Heart left ventricle (tissue), 16 donors: Measurements from ENCODE around the gene BMERB1. TPM values are rescaled to one million over a fixed set of nuclear protein-coding genes. Genes with fewer than 3 reads are reported as not detected.
"Not testable (repeated sequence)": the region's sequence is repeated elsewhere in the genome, so short reads cannot be mapped to it uniquely, and the experiment has no call there.

Source experiments
- ATAC-seq, 4 donors: fragments of 200-7000 bp; cut with Tn5 transposase; one replicate each; pipeline ENCODE4 v1.9.1; 2020 to 2022; ENCODE audit warnings: moderate library complexity in 4 of 4, mild to moderate bottlenecking in 3 of 4, moderate number of reproducible peaks in 1 of 4
- DNase-seq, 5 donors: peaks; one replicate each; pipeline ENCODE4 v3.0.0-alpha.2; 2020
- H3K27ac ChIP-seq, 12 donors: fragments of 200-600 bp; sonication (generic) in 4 of 12; one replicate each; pipeline versions ENCODE4 v1.5.0 to v1.8.0; 2016 to 2022; ENCODE audit warnings: mild to moderate bottlenecking in 2 of 12
- H3K27me3 ChIP-seq, 9 donors: fragments of 200-600 bp; sonication (generic) in 2 of 9; one replicate each; pipeline versions ENCODE4 v1.5.1 to v1.8.0; 2016 to 2022; ENCODE audit warnings: mild to moderate bottlenecking in 3 of 9
- H3K36me3 ChIP-seq, 9 donors: fragments of 200-600 bp; sonication (generic) in 2 of 9; one replicate each; pipeline versions ENCODE4 v1.5.0 to v1.8.0; 2018 to 2022; ENCODE audit warnings: mild to moderate bottlenecking in 2 of 9
- H3K4me1 ChIP-seq, 12 donors: fragments of 200-600 bp; sonication (generic) in 4 of 12; one replicate each; pipeline versions ENCODE4 v1.5.0 to v1.8.0; 2016 to 2022; ENCODE audit warnings: mild to moderate bottlenecking in 3 of 12
- H3K4me3 ChIP-seq, 12 donors: fragments of 200-600 bp; sonication (generic) in 4 of 12; one replicate each; pipeline versions ENCODE4 v1.5.0 to v1.8.0; 2017 to 2022; ENCODE audit warnings: mild to moderate bottlenecking in 9 of 12, moderate library complexity in 4 of 12
- H3K9me3 ChIP-seq, 12 donors: fragments of 200-600 bp; sonication (generic) in 4 of 12; one replicate each; pipeline versions ENCODE4 v1.5.0 to v1.8.0; 2016 to 2022; ENCODE audit warnings: mild to moderate bottlenecking in 1 of 12
- POLR2A ChIP-seq, 2 donors: fragments of 450-650 bp; IDR thresholded peaks; one replicate each; pipeline ENCODE4 v1.6.1; 2017; ENCODE audit warnings: antibody characterized with exemption in 2 of 2, mild to moderate bottlenecking in 2 of 2, moderate library complexity in 2 of 2
- WGBS, 4 donors: extraction: QIAGEN DNeasy Blood & Tissue Kit in 2 of 4; methylation state at CpG; one replicate each; pipeline versions ENCODE4 v1.1.5 to v1.1.7; 2013 to 2018; 5-methylcytosine and 5-hydroxymethylcytosine counted together
- intact Hi-C, 10 donors: fragments of 100-400 bp; cut with DNase I; formaldehyde crosslinking; loops; one replicate each; pipeline versions ENCODE4 v1.11.1 to v1.14.2; 2022
- polyA plus RNA-seq, 2 donors: library from polyadenylated mRNA; stranded (reverse); fragments of 200-250 nt; gene quantifications; one replicate each; pipeline ENCODE4 v1.2.3, GENCODE V29; 2013
- total RNA-seq, 9 donors: library from RNA; depleted of rRNA in 2 of 9; stranded (reverse); fragments of >200 nt in 2 of 9; fragmentation: NEBNext Ultra II Directional in 3 of 9; extraction: Animal tissue kit (Norgen Biotek cat#: 25700) in 3 of 9; gene quantifications; one replicate each; pipeline versions ENCODE4 v1.1.0 to v1.2.4, GENCODE V29; 2016 to 2023
- TF ChIP-seq, protein P1 (sequence below), 12 donors: fragments of 200-600 bp; sonication (generic) in 4 of 12; IDR thresholded peaks; one replicate each; pipeline versions ENCODE4 v1.5.0 to v1.8.0; 2018 to 2022; ENCODE audit warnings: antibody characterized with exemption in 12 of 12, mild to moderate bottlenecking in 5 of 12
- donor health status: ischemic (EF 13 %, LVEDD 7.1; RV severe dilation, severe dysfunction).
- donor health status: healthy with polysubstance abuse.
- donor health status: DM: no; HTN: yes; CAD: no.
- donor health status: DM: no; HTN: no; CAD: no.
- donor health status: ischemic (EF 25% LVEDD 6.9; RV normal size, moderate dysfunction).
- donor health status: ischemic (EF 25% LVEDD 5.7; RV mildly dilated, moderate dysfunction).
- donor health status: healthy.
- donor health status: DM: yes; HTN: yes; CAD: no.
- donor health status: ischemic (EF 35%, LVEDD 5.7; RV mildly dilated, moderate dysfunction).
- donor health status: nonischemic (EF 11% LVEDD 7.7; RV severe dilation, severe dysfunction).
- donor health status: DM: yes; HTN: yes; CAD: no.
- donor health status: PGD.
- donor health status: ischemic (EF 29% LVEDD 5.4; RV normal size, mild dysfunction).
- donor health status: nonischemic (EF 23%, LVEDD 6.1; RV moderate dilation, normal function).

The BMERB1 gene
- total and polyA plus RNA-seq, 11 donors: 20.8 to 105 (median 70.5) TPM

GRCh38 chr16:15571557-15571956, 137.2 kb downstream of the BMERB1 start:
- H3K27ac ChIP-seq: no peak overlapping the region
- WGBS, 4 donors: 79 to 89% (median 81%) methylated on average over 6 of the region's 6 CpGs

DNA sequence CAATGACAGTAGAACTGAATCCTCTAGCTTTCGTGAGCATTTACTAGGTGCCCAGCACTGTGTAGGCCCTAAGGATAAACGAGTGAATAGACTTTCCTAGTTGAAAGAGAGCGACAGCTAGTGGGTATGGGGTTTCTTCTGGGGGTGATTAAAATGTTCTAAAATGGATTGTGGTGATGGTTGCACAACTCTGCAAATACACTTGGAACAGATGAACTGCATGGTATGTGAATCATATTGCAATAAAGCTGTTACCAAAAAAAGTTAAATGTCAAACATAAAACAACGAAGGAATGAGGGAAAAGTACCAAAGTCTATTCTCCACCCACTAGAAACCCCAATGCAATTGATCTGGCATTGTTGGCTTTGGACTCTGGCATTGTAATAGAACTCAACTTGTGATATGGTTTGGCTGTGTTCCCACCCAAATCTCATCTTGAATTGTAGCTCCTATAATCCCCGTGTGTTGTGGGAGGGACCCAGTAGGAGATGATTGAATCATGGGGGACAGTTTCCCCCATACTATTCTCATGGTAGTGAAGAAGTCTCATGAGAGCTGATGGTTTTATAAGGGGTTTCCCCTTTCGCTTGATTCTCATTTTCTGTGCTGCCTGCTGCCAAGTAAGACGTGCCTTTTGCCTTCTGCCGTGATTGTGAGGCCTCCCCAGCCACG, 138.1 kb downstream of the BMERB1 start:
- ATAC-seq (no peak), DNase-seq (no peak)
- Histone ChIP-seq H3K27me3 (no peaks in the 10 kb centered on the region), H3K4me3 (no peak overlapping the region), H3K9me3 (no peaks in the 10 kb centered on the region), H3K36me3 (peaks cover 0 to 18% (median 0%) of the 10 kb centered on the region in 9 donors), H3K27ac (no peak overlapping the region), H3K4me1 (peaks cover 0 to 28% (median 0%) of the 10 kb centered on the region in 12 donors)
- intact Hi-C loops: no loop called here
- TF ChIP-seq POLR2A (IDR thresholded peaks at IDR 0.05): no peak
- TF ChIP-seq, protein P1, sequence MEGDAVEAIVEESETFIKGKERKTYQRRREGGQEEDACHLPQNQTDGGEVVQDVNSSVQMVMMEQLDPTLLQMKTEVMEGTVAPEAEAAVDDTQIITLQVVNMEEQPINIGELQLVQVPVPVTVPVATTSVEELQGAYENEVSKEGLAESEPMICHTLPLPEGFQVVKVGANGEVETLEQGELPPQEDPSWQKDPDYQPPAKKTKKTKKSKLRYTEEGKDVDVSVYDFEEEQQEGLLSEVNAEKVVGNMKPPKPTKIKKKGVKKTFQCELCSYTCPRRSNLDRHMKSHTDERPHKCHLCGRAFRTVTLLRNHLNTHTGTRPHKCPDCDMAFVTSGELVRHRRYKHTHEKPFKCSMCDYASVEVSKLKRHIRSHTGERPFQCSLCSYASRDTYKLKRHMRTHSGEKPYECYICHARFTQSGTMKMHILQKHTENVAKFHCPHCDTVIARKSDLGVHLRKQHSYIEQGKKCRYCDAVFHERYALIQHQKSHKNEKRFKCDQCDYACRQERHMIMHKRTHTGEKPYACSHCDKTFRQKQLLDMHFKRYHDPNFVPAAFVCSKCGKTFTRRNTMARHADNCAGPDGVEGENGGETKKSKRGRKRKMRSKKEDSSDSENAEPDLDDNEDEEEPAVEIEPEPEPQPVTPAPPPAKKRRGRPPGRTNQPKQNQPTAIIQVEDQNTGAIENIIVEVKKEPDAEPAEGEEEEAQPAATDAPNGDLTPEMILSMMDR (IDR thresholded peaks at IDR 0.05): no peak
- 69 to 77% (median 74%) methylated on average over 9 of the region's 9 CpGs for WGBS, 4 donors

More at GRCh38 chr16:15571557-15571956, 137.2 kb downstream of the BMERB1 start:
- ATAC-seq (no peak), DNase-seq (no peak)
- Histone ChIP-seq H3K9me3 (no peaks in the 10 kb centered on the region), H3K4me3 (no peak overlapping the region), H3K4me1 (peaks cover 0 to 28% (median 0%) of the 10 kb centered on the region in 12 donors), H3K27me3 (no peaks in the 10 kb centered on the region), H3K36me3 (peaks cover 0 to 18% (median 0%) of the 10 kb centered on the region in 9 donors)
- intact Hi-C loops: no loop called here
- TF ChIP-seq, protein P1 (IDR thresholded peaks at IDR 0.05): no peak
- no peak for TF ChIP-seq POLR2A (IDR thresholded peaks at IDR 0.05)

GRCh38 chr16:15573274-15573895, 139.0 kb downstream of the BMERB1 start:
- Histone ChIP-seq H3K9me3 (no peaks in the 10 kb centered on the region), H3K27me3 (no peaks in the 10 kb centered on the region), H3K4me1 (peaks cover 0 to 28% (median 0%) of the 10 kb centered on the region in 12 donors), H3K4me3 (no peak overlapping the region), H3K27ac (no peak overlapping the region), H3K36me3 (peaks cover 0 to 13% (median 0%) of the 10 kb centered on the region in 9 donors)
- TF ChIP-seq, protein P1 (IDR thresholded peaks at IDR 0.05): no peak
- no peak for TF ChIP-seq POLR2A (IDR thresholded peaks at IDR 0.05)
- intact Hi-C loops: no loop called here
- DNase-seq (no peak), ATAC-seq (no peak)
- WGBS, 4 donors: 83 to 94% (median 90%) methylated on average over 7 of the region's 7 CpGs

GRCh38 chr16:15573896-15574613, 139.7 kb downstream of the BMERB1 start:
- WGBS, 4 donors: 93 to 95% (median 93%) methylated on average over 11 of the region's 11 CpGs
- H3K4me3 ChIP-seq, intact Hi-C loops, ATAC-seq, H3K9me3 ChIP-seq, H3K27me3 ChIP-seq, DNase-seq, H3K36me3 ChIP-seq, H3K27ac ChIP-seq: not testable (repeated sequence)
- H3K4me1 ChIP-seq: peaks cover 0 to 28% (median 0%) of the 10 kb centered on the region in 12 donors
